ENCODE results near the gene EVI2B.

- no peak for TF ChIP-seq CTCF (conservative IDR thresholded peaks at IDR 0.05)
- TF ChIP-seq ZFX (IDR thresholded peaks at IDR 0.05), result no peak
These were observed 44.1 kb upstream of the EVI2B start for GRCh38 chr17:31357839-31358394.

Measured in C4-2B (cell line).